SH-SY5Y (cell line): ENCODE results near the gene MYBL2.

Experiments used
- GATA2 ChIP-seq: IDR thresholded peaks from 2 replicates; pipeline ENCODE4 v1.6.1; 2011; ENCODE audit warnings: mild to moderate bottlenecking, low read depth, low read length
- GATA3 ChIP-seq: IDR thresholded peaks from 2 replicates; pipeline ENCODE4 v1.6.1; 2011; ENCODE audit warnings: low read depth, mild to moderate bottlenecking, low read length, moderate library complexity

- no peak for TF ChIP-seq GATA2
- TF ChIP-seq GATA3, result no peak
These were observed 61.2 kb downstream of the MYBL2 start for GRCh38 chr20:43727980-43728590.
